Breast epithelium (tissue), 4 donors: ENCODE data around the gene TNS4. TPM values are rescaled to one million over a fixed set of nuclear protein-coding genes. Genes with fewer than 3 reads are reported as not detected.
A peak's percentile ranks its signal among the peaks of the same experiment; 100 is the strongest.

Experiments
- DNase-seq, 2 donors: peaks; one replicate each; pipeline ENCODE4 v3.0.0-alpha.2; 2019; ENCODE audit warnings: low spot score in 2 of 2
- H3K27ac ChIP-seq, 2 donors: fragments of 200-600 bp; sonication (generic) in 1 of 2; one replicate each; pipeline ENCODE4 v1.5.1; 2016 to 2019; ENCODE audit warnings: mild to moderate bottlenecking in 1 of 2
- H3K27me3 ChIP-seq, 2 donors: fragments of 200-600 bp; sonication (generic) in 1 of 2; one replicate each; pipeline versions ENCODE4 v1.5.1 to v1.6.0; 2017 to 2019; ENCODE audit warnings: control low read depth in 1 of 2, mild to moderate bottlenecking in 1 of 2
- H3K36me3 ChIP-seq: fragments of 200-600 bp; one replicate; pipeline ENCODE4 v1.5.1; 2019
- H3K4me1 ChIP-seq, 2 donors: fragments of 200-600 bp; sonication (generic); one replicate each; pipeline ENCODE4 v1.5.1; 2016 to 2019; ENCODE audit warnings: control low read depth in 1 of 2
- H3K4me3 ChIP-seq, 3 donors: fragments of 200-600 bp; sonication (generic); 1 replicate in 2 of 3; 2 replicates in 1 of 3; pipeline ENCODE4 v1.5.1; 2016 to 2019; ENCODE audit warnings: mild to moderate bottlenecking in 3 of 3, moderate library complexity in 2 of 3
- H3K9me3 ChIP-seq, 2 donors: fragments of 200-600 bp; sonication (generic) in 1 of 2; one replicate each; pipeline ENCODE4 v1.5.1; 2016 to 2019; ENCODE audit warnings: control low read depth in 1 of 2
- CTCF ChIP-seq, 3 donors: fragments of 450-650 bp; IDR thresholded peaks; one replicate each; pipeline ENCODE4 v1.5.1; 2016 to 2017; ENCODE audit warnings: antibody characterized with exemption in 3 of 3, mild to moderate bottlenecking in 3 of 3, moderate library complexity in 3 of 3
- POLR2A ChIP-seq: fragments of 450-650 bp; IDR thresholded peaks from one replicate; pipeline ENCODE4 v1.6.1; 2016; ENCODE audit warnings: antibody characterized with exemption, mild to moderate bottlenecking, moderate library complexity
- POLR2AphosphoS5 ChIP-seq, 3 donors: sonication (generic); formaldehyde crosslinking; IDR thresholded peaks; one replicate each; pipeline ENCODE4 v1.6.1; 2017; ENCODE audit warnings: antibody characterized with exemption in 3 of 3
- intact Hi-C: fragments of 100-400 bp; cut with DNase I; formaldehyde crosslinking; loops from one replicate; pipeline ENCODE4 v1.15.1; 2023; ENCODE audit warnings: low total_unique reads
- total RNA-seq, 3 donors: library from RNA; depleted of rRNA; stranded (reverse); fragments of >200 nt; gene quantifications; one replicate each; pipeline ENCODE4 v1.1.0, GENCODE V29; 2016

TNS4 gene
- total RNA-seq, 3 donors from 2014 or later: 30.5 to 52.2 TPM; not detected in 1

- peak overlapping the region; percentile 96 to 100 for H3K27ac ChIP-seq
- intact Hi-C loops: no loop called here
- H3K4me1 ChIP-seq: peaks cover 45 to 61% of the 10 kb centered on the region in 2 donors
- peak overlapping the region in 1 of 3 donors; percentile 38 for H3K4me3 ChIP-seq
- no peak for DNase-seq
- H3K9me3 ChIP-seq: no peaks in the 10 kb centered on the region
- no peaks in the 10 kb centered on the region for H3K36me3 ChIP-seq
- no peaks in the 10 kb centered on the region for H3K27me3 ChIP-seq
- TF ChIP-seq CTCF (IDR thresholded peaks at IDR 0.05): no peak
- TF ChIP-seq POLR2A: no peak
- no peak for TF ChIP-seq POLR2AphosphoS5 (IDR thresholded peaks at IDR 0.05)
Measured at GRCh38 chr17:40538936-40539705, 37.7 kb upstream of the TNS4 start.

GRCh38 chr17:40538019-40538935 is 36.9 kb upstream of the TNS4 start:
- no peaks in the 10 kb centered on the region for H3K36me3 ChIP-seq
- TF ChIP-seq CTCF (IDR thresholded peaks at IDR 0.05): no peak
- TF ChIP-seq POLR2AphosphoS5 (IDR thresholded peaks at IDR 0.05): peak in 2 of 3 donors; percentile 37 to 53
- intact Hi-C loops: no loop called here
- H3K4me3 ChIP-seq: peak overlapping the region in 1 of 3 donors; percentile 38
- no peaks in the 10 kb centered on the region for H3K27me3 ChIP-seq
- peak overlapping the region; percentile 96 to 100 for H3K27ac ChIP-seq
- H3K9me3 ChIP-seq: no peaks in the 10 kb centered on the region
- peak; percentile 68 to 93 for DNase-seq
- peaks cover 47 to 54% of the 10 kb centered on the region in 2 donors for H3K4me1 ChIP-seq

- Histone ChIP-seq H3K27me3 (no peaks in the 10 kb centered on the region), H3K4me1 (peaks cover 36 to 46% of the 10 kb centered on the region in 2 donors), H3K4me3 (peak overlapping the region in 2 of 3 donors; percentile 11 to 21), H3K27ac (peak overlapping the region; percentile 96 to 100), H3K9me3 (no peaks in the 10 kb centered on the region), H3K36me3 (no peaks in the 10 kb centered on the region)
- intact Hi-C loops: no loop called here
- peak; percentile 75 to 98 (median 88) for TF ChIP-seq POLR2AphosphoS5 (IDR thresholded peaks at IDR 0.05)
- TF ChIP-seq CTCF (IDR thresholded peaks at IDR 0.05): no peak
- no peak for TF ChIP-seq POLR2A
- DNase-seq: peak; percentile 60 to 92
Measured at GRCh38 chr17:40536295-40537171, 35.1 kb upstream of the TNS4 start.

GRCh38 chr17:40535924-40536294 is 34.5 kb upstream of the TNS4 start:
- intact Hi-C loops: no loop called here
- no peak for TF ChIP-seq POLR2AphosphoS5 (IDR thresholded peaks at IDR 0.05)
- TF ChIP-seq CTCF (IDR thresholded peaks at IDR 0.05): no peak
- TF ChIP-seq POLR2A: no peak
- no peaks in the 10 kb centered on the region for H3K9me3 ChIP-seq
- peak overlapping the region; percentile 96 to 100 for H3K27ac ChIP-seq
- H3K4me1 ChIP-seq: peaks cover 30 to 45% of the 10 kb centered on the region in 2 donors
- no peaks in the 10 kb centered on the region for H3K36me3 ChIP-seq
- H3K27me3 ChIP-seq: no peaks in the 10 kb centered on the region
- DNase-seq: peak in 1 of 2 donors; percentile 37
- H3K4me3 ChIP-seq: peak overlapping the region in 1 of 3 donors; percentile 21
